ENCODE measurements around the gene ALDH2. TPM values are rescaled to one million over a fixed set of nuclear protein-coding genes. Genes with fewer than 3 reads are reported as not detected.

ALDH2 gene
- total RNA-seq, 4 donors from 2014 or later = 13.1 to 102 (median 73.5) TPM

- intact Hi-C loops (cut with DNase I; ENCODE audit: low total_unique reads) = no loop called here
- no peak for TF ChIP-seq CTCF (IDR thresholded peaks at IDR 0.05)
- TF ChIP-seq POLR2A (IDR thresholded peaks at IDR 0.05) = no peak
- no peaks in the 10 kb centered on the region for H3K9me3 ChIP-seq
- H3K4me3 ChIP-seq = no peak overlapping the region
- no peaks in the 10 kb centered on the region for H3K27me3 ChIP-seq
- no peaks in the 10 kb centered on the region for H3K36me3 ChIP-seq
- no peaks in the 10 kb centered on the region for H3K4me1 ChIP-seq
- no peak for DNase-seq
- H3K27ac ChIP-seq = no peak overlapping the region
These were observed 98.2 kb downstream of the ALDH2 start for GRCh38 chr12:111864913-111865312.

Small RNAs within 50 kb of the gene (microRNA-seq; reads per million reads assigned to microRNA genes)
- not detected for gene MIR6761 (ENCODE audit: borderline microRNAs expressed, borderline replicate concordance)

Small RNAs within 50 kb of the gene (small RNA-seq; reads per million reads assigned to genes)
- gene MIR6761 = not detected

Other genes with a start within 250 kb of the ALDH2 start
- gene ATXN2, start 167.6 kb upstream of the ALDH2 start, total RNA-seq = 100 to 1,000 TPM in 1 of 4 donors, 10 to 100 TPM in 3; 37.1 to 112 (median 66.0) TPM
- 10 to 100 TPM in 3 of 4 donors, 1 to 10 TPM in 1; 3.1 to 23.0 (median 20.4) TPM for gene BRAP, start 81.0 kb upstream of the ALDH2 start, total RNA-seq
- gene ACAD10, start 80.9 kb upstream of the ALDH2 start, total RNA-seq = 10 to 100 TPM; 19.4 to 46.4 (median 26.7) TPM
- gene MAPKAPK5, start 75.3 kb downstream of the ALDH2 start, total RNA-seq = 10 to 100 TPM; 20.0 to 53.7 (median 43.1) TPM
- gene TMEM116, start 246.2 kb downstream of the ALDH2 start, total RNA-seq = 10 to 100 TPM in 2 of 4 donors, 1 to 10 TPM in 2; 1.2 to 21.7 (median 11.5) TPM
- 10 to 100 TPM; 37.4 to 46.8 (median 42.1) TPM for gene ERP29, start 246.5 kb downstream of the ALDH2 start, total RNA-seq

Measured in uterus (tissue), 4 donors.